ENCODE data around the gene TAB2. TPM values are rescaled to one million over a fixed set of nuclear protein-coding genes. Genes with fewer than 3 reads are reported as not detected.

Gene TAB2
- total and polyA plus RNA-seq, 2 experiments from 2014 or later: 19.8 to 59.2 TPM

DNA sequence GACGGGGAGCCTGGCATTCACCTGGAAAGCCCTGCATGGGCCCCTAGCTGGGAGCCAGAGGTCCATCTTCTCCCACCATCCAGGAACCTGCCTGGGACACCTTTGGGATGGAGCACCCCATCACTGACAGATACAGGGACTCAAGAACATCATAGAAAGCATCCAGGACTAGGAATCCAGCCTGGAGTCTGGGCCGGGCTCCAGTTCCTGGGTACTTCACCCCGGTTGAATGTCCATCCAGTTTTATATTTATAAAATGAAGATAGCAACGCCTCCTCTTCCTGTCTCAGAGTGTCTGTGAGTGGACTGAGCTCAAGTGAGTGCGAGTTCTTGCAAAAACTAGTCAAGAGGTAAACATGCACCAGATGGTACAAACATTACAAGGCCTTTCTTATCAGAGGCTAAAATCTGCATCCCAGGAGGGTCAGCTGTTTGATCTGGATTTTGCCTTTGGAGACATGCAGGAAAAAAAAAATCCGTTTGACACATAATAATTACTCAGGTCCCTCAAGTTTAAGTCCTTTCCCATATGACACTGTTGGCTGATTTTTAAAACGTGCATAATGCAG, 139.9 kb downstream of the TAB2 start:
- Histone ChIP-seq H3K9me2 (ENCODE audit: insufficient read depth) (no peaks in the 10 kb centered on the region), H4K20me1 (replicated peaks; ENCODE audit: insufficient read depth) (no peaks in the 10 kb centered on the region), H3K36me3 (ENCODE audit: insufficient read depth) (no peaks in the 10 kb centered on the region), H2AFZ (peak overlapping the region; percentile 90; the same call in 1 of the 2 replicates), H3K79me2 (replicated peaks; ENCODE audit: insufficient read depth) (no peaks in the 10 kb centered on the region), H3K4me2 (no peak overlapping the region), H3K27me3 (ENCODE audit: insufficient read depth) (peaks cover 15% of the 10 kb centered on the region), H3F3A (replicated peaks; ENCODE audit: low read depth) (no peaks in the 10 kb centered on the region), H3K4me1 (ENCODE audit: insufficient read depth) (no peaks in the 10 kb centered on the region), H3K27ac (ENCODE audit: low read depth) (no peak overlapping the region), H3K4me3 (no peak overlapping the region)
- Mint-ChIP-seq H3K27me3 (ENCODE audit: insufficient read depth, low read depth, poor library complexity) (peaks cover 2% of the 10 kb centered on the region), H3K4me3 (no peak overlapping the region), H3K4me1 (no peaks in the 10 kb centered on the region), H3K9me3 (no peaks in the 10 kb centered on the region), H3K36me3 (ENCODE audit: low read depth) (no peaks in the 10 kb centered on the region), H3K27ac (no peak overlapping the region)
- no peak for ATAC-seq
- DNase-seq (ENCODE audit: low spot score): no peak
- TF ChIP-seq EZH2 (IDR thresholded peaks at IDR 0.05; ENCODE audit: low read depth, unreplicated experiment): no peak
- TF ChIP-seq, protein P1, sequence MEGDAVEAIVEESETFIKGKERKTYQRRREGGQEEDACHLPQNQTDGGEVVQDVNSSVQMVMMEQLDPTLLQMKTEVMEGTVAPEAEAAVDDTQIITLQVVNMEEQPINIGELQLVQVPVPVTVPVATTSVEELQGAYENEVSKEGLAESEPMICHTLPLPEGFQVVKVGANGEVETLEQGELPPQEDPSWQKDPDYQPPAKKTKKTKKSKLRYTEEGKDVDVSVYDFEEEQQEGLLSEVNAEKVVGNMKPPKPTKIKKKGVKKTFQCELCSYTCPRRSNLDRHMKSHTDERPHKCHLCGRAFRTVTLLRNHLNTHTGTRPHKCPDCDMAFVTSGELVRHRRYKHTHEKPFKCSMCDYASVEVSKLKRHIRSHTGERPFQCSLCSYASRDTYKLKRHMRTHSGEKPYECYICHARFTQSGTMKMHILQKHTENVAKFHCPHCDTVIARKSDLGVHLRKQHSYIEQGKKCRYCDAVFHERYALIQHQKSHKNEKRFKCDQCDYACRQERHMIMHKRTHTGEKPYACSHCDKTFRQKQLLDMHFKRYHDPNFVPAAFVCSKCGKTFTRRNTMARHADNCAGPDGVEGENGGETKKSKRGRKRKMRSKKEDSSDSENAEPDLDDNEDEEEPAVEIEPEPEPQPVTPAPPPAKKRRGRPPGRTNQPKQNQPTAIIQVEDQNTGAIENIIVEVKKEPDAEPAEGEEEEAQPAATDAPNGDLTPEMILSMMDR (conservative IDR thresholded peaks at IDR 0.05; ENCODE audit: low read depth in 2 of 2): no peak
- no peak for TF ChIP-seq ZNF331 (CRISPR knock-in tag; IDR thresholded peaks at IDR 0.05; ENCODE audit: low read depth)
- TF ChIP-seq, protein P2, sequence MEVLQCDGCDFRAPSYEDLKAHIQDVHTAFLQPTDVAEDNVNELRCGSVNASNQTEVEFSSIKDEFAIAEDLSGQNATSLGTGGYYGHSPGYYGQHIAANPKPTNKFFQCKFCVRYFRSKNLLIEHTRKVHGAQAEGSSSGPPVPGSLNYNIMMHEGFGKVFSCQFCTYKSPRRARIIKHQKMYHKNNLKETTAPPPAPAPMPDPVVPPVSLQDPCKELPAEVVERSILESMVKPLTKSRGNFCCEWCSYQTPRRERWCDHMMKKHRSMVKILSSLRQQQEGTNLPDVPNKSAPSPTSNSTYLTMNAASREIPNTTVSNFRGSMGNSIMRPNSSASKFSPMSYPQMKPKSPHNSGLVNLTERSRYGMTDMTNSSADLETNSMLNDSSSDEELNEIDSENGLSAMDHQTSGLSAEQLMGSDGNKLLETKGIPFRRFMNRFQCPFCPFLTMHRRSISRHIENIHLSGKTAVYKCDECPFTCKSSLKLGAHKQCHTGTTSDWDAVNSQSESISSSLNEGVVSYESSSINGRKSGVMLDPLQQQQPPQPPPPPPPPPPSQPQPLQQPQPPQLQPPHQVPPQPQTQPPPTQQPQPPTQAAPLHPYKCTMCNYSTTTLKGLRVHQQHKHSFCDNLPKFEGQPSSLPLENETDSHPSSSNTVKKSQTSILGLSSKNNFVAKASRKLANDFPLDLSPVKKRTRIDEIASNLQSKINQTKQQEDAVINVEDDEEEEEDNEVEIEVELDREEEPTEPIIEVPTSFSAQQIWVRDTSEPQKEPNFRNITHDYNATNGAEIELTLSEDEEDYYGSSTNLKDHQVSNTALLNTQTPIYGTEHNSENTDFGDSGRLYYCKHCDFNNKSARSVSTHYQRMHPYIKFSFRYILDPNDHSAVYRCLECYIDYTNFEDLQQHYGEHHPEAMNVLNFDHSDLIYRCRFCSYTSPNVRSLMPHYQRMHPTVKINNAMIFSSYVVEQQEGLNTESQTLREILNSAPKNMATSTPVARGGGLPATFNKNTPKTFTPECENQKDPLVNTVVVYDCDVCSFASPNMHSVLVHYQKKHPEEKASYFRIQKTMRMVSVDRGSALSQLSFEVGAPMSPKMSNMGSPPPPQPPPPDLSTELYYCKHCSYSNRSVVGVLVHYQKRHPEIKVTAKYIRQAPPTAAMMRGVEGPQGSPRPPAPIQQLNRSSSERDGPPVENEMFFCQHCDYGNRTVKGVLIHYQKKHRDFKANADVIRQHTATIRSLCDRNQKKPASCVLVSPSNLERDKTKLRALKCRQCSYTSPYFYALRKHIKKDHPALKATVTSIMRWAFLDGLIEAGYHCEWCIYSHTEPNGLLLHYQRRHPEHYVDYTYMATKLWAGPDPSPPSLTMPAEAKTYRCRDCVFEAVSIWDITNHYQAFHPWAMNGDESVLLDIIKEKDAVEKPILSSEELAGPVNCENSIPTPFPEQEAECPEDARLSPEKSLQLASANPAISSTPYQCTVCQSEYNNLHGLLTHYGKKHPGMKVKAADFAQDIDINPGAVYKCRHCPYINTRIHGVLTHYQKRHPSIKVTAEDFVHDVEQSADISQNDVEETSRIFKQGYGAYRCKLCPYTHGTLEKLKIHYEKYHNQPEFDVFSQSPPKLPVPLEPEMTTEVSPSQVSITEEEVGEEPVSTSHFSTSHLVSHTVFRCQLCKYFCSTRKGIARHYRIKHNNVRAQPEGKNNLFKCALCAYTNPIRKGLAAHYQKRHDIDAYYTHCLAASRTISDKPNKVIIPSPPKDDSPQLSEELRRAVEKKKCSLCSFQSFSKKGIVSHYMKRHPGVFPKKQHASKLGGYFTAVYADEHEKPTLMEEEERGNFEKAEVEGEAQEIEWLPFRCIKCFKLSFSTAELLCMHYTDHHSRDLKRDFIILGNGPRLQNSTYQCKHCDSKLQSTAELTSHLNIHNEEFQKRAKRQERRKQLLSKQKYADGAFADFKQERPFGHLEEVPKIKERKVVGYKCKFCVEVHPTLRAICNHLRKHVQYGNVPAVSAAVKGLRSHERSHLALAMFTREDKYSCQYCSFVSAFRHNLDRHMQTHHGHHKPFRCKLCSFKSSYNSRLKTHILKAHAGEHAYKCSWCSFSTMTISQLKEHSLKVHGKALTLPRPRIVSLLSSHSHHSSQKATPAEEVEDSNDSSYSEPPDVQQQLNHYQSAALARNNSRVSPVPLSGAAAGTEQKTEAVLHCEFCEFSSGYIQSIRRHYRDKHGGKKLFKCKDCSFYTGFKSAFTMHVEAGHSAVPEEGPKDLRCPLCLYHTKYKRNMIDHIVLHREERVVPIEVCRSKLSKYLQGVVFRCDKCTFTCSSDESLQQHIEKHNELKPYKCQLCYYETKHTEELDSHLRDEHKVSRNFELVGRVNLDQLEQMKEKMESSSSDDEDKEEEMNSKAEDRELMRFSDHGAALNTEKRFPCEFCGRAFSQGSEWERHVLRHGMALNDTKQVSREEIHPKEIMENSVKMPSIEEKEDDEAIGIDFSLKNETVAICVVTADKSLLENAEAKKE (CRISPR knock-in tag; IDR thresholded peaks at IDR 0.05): no peak
- TF ChIP-seq NANOG (IDR thresholded peaks at IDR 0.05; ENCODE audit: borderline replicate concordance): no peak
- no peak for TF ChIP-seq JUNB (IDR thresholded peaks at IDR 0.05; ENCODE audit: unreplicated experiment)
- TF ChIP-seq EZH2phosphoT487 (IDR thresholded peaks at IDR 0.05; ENCODE audit: unreplicated experiment): no peak
- TF ChIP-seq, protein P3, sequence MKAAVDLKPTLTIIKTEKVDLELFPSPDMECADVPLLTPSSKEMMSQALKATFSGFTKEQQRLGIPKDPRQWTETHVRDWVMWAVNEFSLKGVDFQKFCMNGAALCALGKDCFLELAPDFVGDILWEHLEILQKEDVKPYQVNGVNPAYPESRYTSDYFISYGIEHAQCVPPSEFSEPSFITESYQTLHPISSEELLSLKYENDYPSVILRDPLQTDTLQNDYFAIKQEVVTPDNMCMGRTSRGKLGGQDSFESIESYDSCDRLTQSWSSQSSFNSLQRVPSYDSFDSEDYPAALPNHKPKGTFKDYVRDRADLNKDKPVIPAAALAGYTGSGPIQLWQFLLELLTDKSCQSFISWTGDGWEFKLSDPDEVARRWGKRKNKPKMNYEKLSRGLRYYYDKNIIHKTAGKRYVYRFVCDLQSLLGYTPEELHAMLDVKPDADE (IDR thresholded peaks at IDR 0.05): no peak
- no peak for TF ChIP-seq CREB1 (CRISPR knock-in tag; IDR thresholded peaks at IDR 0.05; ENCODE audit: low read depth)
- TF ChIP-seq ZNF114 (CRISPR knock-in tag; IDR thresholded peaks at IDR 0.05): no peak
- no peak for TF ChIP-seq STAT1 (IDR thresholded peaks at IDR 0.05; ENCODE audit: unreplicated experiment)
- no peak for TF ChIP-seq POLR2AphosphoS5 (IDR thresholded peaks at IDR 0.05; ENCODE audit: low read depth)
- TF ChIP-seq, protein P4, sequence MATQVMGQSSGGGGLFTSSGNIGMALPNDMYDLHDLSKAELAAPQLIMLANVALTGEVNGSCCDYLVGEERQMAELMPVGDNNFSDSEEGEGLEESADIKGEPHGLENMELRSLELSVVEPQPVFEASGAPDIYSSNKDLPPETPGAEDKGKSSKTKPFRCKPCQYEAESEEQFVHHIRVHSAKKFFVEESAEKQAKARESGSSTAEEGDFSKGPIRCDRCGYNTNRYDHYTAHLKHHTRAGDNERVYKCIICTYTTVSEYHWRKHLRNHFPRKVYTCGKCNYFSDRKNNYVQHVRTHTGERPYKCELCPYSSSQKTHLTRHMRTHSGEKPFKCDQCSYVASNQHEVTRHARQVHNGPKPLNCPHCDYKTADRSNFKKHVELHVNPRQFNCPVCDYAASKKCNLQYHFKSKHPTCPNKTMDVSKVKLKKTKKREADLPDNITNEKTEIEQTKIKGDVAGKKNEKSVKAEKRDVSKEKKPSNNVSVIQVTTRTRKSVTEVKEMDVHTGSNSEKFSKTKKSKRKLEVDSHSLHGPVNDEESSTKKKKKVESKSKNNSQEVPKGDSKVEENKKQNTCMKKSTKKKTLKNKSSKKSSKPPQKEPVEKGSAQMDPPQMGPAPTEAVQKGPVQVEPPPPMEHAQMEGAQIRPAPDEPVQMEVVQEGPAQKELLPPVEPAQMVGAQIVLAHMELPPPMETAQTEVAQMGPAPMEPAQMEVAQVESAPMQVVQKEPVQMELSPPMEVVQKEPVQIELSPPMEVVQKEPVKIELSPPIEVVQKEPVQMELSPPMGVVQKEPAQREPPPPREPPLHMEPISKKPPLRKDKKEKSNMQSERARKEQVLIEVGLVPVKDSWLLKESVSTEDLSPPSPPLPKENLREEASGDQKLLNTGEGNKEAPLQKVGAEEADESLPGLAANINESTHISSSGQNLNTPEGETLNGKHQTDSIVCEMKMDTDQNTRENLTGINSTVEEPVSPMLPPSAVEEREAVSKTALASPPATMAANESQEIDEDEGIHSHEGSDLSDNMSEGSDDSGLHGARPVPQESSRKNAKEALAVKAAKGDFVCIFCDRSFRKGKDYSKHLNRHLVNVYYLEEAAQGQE (IDR thresholded peaks at IDR 0.05; ENCODE audit: unreplicated experiment): no peak
